HG02981 (cell line): ENCODE measurements around the gene CIB1.

Experiments
- ATAC-seq: cut with Tn5 transposase; IDR thresholded peaks from one replicate; pipeline ENCODE4 v1.9.1; 2021; ENCODE audit warnings: mild to moderate bottlenecking, moderate library complexity; ENCODE audit not compliant: unreplicated experiment

The CIB1 gene

GRCh38 chr15:90241343-90242192 is 7.8 kb upstream of the CIB1 start:
- ATAC-seq, result no peak

DNA sequence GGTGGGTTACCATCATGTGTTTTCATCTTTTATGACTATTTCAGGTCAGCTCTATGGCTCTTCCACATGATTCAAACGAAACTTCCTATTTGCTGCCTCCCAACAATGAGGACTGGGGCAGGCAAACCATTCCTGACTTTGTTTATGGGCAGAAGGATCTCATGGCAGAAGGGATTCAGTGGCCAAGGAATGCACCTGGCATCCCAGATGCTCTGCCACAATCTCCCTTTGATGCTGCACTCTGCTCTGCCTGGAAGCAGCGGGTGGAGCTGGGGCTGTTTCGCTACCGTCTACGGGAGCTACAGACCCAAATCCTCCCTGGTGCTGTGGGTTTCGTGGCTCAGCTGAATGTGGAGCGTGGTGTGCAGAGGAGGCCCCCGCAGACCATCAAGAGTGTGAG is 7.1 kb upstream of the CIB1 start:
- ATAC-seq, result no peak

DNA sequence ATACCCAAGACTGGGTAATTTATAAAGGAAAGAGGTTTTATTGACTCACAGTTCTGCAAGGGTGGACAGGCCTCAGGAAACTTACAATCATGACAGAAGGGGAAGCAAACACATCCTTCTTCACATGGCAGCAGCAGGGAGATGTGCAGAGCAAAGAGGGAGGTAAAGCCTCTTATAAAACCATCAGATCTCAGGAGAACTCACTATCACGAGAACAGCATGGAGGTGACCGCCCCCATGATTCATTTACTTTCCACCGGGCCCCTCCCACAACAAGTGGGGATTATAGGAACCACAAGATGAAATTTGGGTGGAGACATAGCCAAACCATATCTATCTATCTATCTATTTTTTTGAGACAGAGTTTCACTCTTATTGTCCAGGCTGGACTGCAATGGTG is 5.6 kb upstream of the CIB1 start:
- ATAC-seq, result no peak

DNA sequence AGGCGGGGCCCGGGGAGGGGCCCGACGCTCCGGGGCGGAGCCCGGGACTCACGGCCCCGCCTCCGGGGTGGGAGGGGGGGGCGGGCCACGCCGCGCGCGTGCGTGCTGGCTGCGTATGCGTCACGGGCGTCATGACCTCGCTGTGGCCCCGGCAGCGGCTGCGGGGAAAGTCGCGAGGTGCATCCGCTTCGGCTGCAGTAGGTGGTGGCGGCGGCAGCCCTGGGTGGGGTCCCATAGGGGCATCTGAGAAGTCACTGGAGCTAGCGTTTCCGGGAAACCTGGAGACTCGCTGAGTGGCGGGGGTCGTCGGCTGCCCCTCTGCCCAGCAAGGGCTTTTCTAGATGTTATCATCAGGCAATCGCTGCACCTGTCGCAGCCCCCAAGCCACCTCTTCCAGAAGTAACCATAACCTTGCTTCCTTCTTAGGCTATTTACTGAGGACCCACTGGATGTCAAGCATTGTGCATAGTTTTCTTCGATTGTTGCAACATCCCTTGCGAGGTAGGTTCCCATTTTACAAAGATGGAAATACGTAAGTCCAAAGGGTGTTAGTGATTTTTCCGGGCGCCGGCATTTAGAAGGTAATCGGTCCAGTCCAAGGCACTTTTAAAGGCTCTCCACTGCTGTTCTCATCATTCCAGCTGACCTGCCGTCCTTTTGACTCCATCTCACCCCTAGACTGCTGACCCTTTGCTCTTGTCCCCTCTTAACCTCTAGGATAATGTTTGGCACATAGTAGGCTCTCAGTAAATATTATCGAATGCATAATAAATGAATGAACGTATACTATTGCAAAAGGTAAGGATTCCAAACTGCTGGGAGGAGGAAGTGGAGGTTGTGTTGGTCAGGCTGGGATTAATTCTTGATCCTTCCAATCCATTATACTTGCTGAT is 601 bp upstream of the CIB1 start, which contains the start of gene GDPGP1:
TSS of gene GDPGP1 (plus strand) at position 114 of the 893 bp plus-strand sequence. CDS start 6,700 bp downstream, outside the sequence.
- peak; percentile 63 for ATAC-seq

GRCh38 chr15:90232941-90233386 is 777 bp downstream of the CIB1 start:
- ATAC-seq, result no peak

- no peak for ATAC-seq
Observed at GRCh38 chr15:90232196-90232595, 1.5 kb downstream of the CIB1 start.

- ATAC-seq, result no peak
Observed at GRCh38 chr15:90231028-90232017, 2.4 kb downstream of the CIB1 start.

- ATAC-seq, result no peak
Observed at GRCh38 chr15:90230610-90231009, 3.1 kb downstream of the CIB1 start.

DNA sequence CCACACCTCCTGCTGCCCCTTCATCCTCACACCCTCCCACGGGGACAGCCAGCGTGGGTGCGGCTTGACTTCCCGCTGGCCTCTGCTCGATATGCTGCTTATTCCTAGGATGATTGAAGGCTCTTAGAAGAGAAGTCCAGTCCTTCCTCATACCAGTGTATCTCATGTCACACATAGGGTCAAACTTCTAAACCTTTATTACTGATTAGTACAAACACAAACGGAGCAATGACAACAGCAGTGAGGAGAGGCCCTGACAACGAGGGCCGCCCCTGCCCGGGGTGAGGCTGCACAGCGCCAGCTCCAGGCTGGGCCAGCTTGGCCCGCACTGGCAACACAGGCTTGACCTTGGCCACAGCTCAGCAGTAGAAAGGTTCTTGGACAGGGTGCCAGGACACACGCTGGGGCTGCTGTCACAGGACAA is 3.7 kb downstream of the CIB1 start:
- ATAC-seq, result no peak

DNA sequence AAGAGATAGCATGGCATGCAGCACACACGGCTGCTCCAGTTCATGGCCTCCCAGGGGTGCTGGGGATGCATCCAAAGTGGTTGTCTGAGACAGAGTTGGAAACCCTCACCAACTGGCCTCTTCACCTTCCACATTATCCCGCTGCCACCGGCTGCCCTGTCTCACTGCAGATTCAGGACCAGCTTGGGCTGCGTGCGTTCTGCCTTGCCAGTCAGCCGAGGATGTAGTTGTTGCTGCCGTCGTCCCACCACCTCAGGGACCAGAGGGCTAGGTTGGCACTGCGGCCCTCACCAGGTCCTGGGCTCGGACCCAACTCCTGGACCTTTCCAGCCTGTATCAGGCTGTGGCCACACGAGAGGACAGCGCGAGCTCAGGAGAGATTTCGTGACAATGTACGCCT is 4.8 kb downstream of the CIB1 start:
- ATAC-seq, result no peak

- ATAC-seq, result no peak
Observed at GRCh38 chr15:90227816-90228772, 5.6 kb downstream of the CIB1 start.

GRCh38 chr15:90227336-90227735 is 6.4 kb downstream of the CIB1 start:
- no peak for ATAC-seq

DNA sequence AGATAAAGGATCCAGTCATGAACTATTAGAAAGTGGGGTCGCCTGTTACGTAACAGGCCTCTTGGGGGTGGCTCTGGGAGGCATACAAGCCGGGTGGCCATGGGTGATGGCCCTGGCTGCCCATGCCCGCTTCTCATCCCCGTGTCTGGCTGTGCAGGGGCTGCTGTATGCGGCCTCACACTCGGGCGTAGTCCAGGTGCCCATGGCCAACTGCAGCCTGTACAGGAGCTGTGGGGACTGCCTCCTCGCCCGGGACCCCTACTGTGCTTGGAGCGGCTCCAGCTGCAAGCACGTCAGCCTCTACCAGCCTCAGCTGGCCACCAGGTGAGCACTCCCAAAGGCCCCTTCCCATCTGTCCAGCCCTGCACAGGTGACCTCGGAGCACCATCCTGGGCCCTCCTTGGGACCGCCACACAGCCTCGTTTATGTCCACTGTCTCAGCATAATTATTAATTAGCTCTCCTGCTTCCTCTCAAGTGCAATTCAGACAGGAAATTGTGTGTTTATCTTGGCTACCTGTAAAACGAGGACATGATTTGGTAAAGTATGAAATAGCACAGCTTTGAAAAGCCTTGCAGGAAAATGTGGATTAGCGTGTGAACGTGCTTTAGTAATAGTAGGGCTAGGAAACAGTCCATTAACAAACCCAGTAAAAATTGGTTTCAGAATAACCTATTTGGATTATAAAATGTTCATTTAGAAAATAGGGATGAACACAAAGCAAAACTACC is 8.1 kb downstream of the CIB1 start:
- ATAC-seq, result no peak

DNA sequence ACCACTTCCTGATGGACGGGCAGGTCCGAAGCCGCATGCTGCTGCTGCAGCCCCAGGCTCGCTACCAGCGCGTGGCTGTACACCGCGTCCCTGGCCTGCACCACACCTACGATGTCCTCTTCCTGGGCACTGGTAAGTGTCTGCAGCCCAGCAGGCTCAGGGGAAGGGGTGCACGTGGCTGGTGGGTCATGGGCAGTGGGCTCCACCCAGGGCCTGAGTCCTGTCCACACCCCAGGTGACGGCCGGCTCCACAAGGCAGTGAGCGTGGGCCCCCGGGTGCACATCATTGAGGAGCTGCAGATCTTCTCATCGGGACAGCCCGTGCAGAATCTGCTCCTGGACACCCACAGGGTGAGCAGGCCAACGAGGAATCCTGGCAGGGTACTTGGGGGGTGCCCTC is 8.7 kb downstream of the CIB1 start:
- no peak for ATAC-seq

- no peak for ATAC-seq
Observed at GRCh38 chr15:90223441-90224165, 10.1 kb downstream of the CIB1 start.

DNA sequence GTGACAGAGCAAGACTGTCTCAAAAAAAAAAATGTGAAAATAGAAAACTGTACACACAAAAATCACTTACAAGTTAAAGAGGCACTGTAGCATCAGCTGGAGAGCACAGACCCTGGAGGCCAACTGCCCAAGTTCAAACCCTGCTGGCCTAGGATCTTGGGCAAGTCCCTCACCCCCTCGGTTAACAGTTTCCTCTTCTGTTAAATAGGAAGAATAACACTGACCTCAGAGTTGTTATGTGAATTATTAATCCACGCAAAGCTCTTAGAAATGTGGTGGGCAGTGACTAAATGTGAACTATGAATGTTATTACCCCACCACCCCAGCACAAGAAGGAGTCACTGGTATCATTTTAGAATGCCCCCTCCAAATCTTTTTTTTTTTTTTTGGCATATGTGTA is 11.2 kb downstream of the CIB1 start:
- ATAC-seq, result no peak

- no peak for ATAC-seq
Observed at GRCh38 chr15:90221246-90221900, 12.4 kb downstream of the CIB1 start.
